ENCODE measurements around the gene FMO1. TPM values are rescaled to one million over a fixed set of nuclear protein-coding genes. Genes with fewer than 3 reads are reported as not detected.
"Not testable (repeated sequence)": the region's sequence is repeated elsewhere in the genome, so short reads cannot be mapped to it uniquely, and the experiment has no call there.

FMO1 gene
- total RNA-seq, 2 donors from 2014 or later = not detected

- Mint-ChIP-seq H3K4me1 (ENCODE audit: low read depth) (no peaks in the 10 kb centered on the region), H3K36me3 (ENCODE audit: insufficient read depth in 2 of 2) (no peaks in the 10 kb centered on the region), H3K27ac (no peak overlapping the region), H3K4me3 (no peak overlapping the region), H3K27me3 (ENCODE audit: low read depth) (peaks cover 41% of the 10 kb centered on the region), H3K9me3 (no peaks in the 10 kb centered on the region)
- no peak for ATAC-seq (replicated peaks in 1 of 2)
- no peak for DNase-seq
Measured at GRCh38 chr1:171270806-171271205, 22.5 kb downstream of the FMO1 start.

DNA sequence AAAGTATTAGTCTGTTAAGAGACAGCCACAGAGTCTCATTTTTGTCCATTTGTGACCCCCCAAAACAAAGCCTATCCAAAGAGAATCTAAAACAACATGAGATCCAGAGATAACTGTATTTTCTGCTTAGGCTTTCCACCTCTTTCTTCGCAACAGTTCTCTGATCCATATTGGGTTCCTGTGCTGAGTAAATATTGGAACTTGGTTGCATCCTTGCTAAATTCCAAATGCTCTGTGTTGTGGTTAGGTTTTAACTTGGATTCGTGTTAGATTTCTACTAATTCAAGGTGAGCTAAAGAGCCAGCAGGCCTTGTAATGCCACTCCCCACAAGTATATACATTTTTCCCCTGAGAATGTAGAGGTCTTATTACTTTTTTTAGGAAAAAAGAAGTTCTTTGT, 29.2 kb downstream of the FMO1 start:
- Mint-ChIP-seq H3K9me3 (no peaks in the 10 kb centered on the region), H3K4me1 (ENCODE audit: low read depth) (no peaks in the 10 kb centered on the region), H3K27ac (no peak overlapping the region), H3K36me3 (ENCODE audit: insufficient read depth in 2 of 2) (no peaks in the 10 kb centered on the region), H3K4me3 (no peak overlapping the region), H3K27me3 (ENCODE audit: low read depth) (peaks cover 18% of the 10 kb centered on the region)
- no peak for ATAC-seq (replicated peaks in 1 of 2)
- DNase-seq = no peak

- Mint-ChIP-seq H3K27ac (no peak overlapping the region), H3K4me1 (ENCODE audit: low read depth) (no peaks in the 10 kb centered on the region), H3K36me3 (ENCODE audit: insufficient read depth in 2 of 2) (no peaks in the 10 kb centered on the region), H3K4me3 (no peak overlapping the region), H3K27me3 (ENCODE audit: low read depth) (peaks cover 15% of the 10 kb centered on the region), H3K9me3 (no peaks in the 10 kb centered on the region)
- ATAC-seq (replicated peaks in 1 of 2) = no peak
- DNase-seq = no peak
Measured at GRCh38 chr1:171279234-171279633, 30.9 kb downstream of the FMO1 start.

DNA sequence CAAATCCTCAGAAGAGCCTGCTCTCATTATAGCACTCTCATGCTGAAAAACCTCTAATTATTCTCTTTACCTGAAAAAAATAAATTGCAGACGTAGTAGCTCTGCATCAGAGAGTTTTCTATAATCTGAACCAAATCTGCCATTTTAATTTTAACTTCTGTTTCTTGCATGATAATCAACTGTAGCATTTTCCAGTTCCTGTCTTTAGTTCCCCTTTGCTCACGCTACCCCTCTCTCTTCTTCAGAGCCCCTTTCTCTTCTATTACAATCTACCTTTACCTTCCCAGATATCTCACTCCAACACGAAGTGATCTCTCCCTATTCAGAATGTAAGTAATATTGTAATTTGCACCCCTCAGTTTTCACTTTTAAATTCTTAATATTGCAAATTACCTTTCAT, 31.4 kb downstream of the FMO1 start:
- H3K4me3 Mint-ChIP-seq = no peak overlapping the region
- H3K27ac Mint-ChIP-seq = no peak overlapping the region
- no peaks in the 10 kb centered on the region for H3K9me3 Mint-ChIP-seq
- ATAC-seq (replicated peaks in 1 of 2) (no peak), DNase-seq (no peak)
- no peaks in the 10 kb centered on the region for H3K36me3 Mint-ChIP-seq (ENCODE audit: insufficient read depth in 2 of 2)
- H3K4me1 Mint-ChIP-seq (ENCODE audit: low read depth) = no peaks in the 10 kb centered on the region
- H3K27me3 Mint-ChIP-seq (ENCODE audit: low read depth) = peaks cover 15% of the 10 kb centered on the region

DNA sequence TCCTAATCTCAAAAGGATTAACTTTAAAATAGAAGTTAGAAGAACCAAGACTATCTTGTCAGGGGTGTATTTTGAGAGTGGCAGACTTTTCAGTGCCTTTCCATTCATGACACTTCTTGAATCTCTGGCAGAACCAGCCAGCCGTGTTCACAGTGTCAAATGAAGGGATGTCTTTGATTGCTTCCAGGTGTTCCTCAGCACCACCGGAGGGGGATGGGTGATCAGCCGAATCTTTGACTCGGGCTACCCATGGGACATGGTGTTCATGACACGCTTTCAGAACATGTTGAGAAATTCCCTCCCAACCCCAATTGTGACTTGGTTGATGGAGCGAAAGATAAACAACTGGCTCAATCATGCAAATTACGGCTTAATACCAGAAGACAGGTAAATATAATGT, 32.3 kb downstream of the FMO1 start:
- H3K4me1 Mint-ChIP-seq (ENCODE audit: low read depth) = no peaks in the 10 kb centered on the region
- H3K9me3 Mint-ChIP-seq = no peaks in the 10 kb centered on the region
- H3K36me3 Mint-ChIP-seq (ENCODE audit: insufficient read depth in 2 of 2) = no peaks in the 10 kb centered on the region
- DNase-seq (no peak), ATAC-seq (replicated peaks in 1 of 2) (no peak)
- H3K27me3 Mint-ChIP-seq (ENCODE audit: low read depth) = peaks cover 20% of the 10 kb centered on the region
- H3K4me3 Mint-ChIP-seq = no peak overlapping the region
- H3K27ac Mint-ChIP-seq = no peak overlapping the region

- Mint-ChIP-seq H3K27ac (no peak overlapping the region), H3K9me3 (no peaks in the 10 kb centered on the region), H3K27me3 (ENCODE audit: low read depth) (peaks cover 27% of the 10 kb centered on the region), H3K4me1 (ENCODE audit: low read depth) (peaks cover 9% of the 10 kb centered on the region), H3K36me3 (ENCODE audit: insufficient read depth in 2 of 2) (no peaks in the 10 kb centered on the region), H3K4me3 (no peak overlapping the region)
- no peak for DNase-seq
- ATAC-seq (replicated peaks in 1 of 2) = no peak
Measured at GRCh38 chr1:171286032-171286705, 37.9 kb downstream of the FMO1 start.

- peaks cover 9% of the 10 kb centered on the region for H3K4me1 Mint-ChIP-seq (ENCODE audit: low read depth)
- no peak for DNase-seq
- H3K27ac Mint-ChIP-seq = no peak overlapping the region
- no peaks in the 10 kb centered on the region for H3K9me3 Mint-ChIP-seq
- no peak overlapping the region for H3K4me3 Mint-ChIP-seq
- ATAC-seq (replicated peaks in 1 of 2) = no peak
- no peaks in the 10 kb centered on the region for H3K36me3 Mint-ChIP-seq (ENCODE audit: insufficient read depth in 2 of 2)
- H3K27me3 Mint-ChIP-seq (ENCODE audit: low read depth) = peaks cover 15% of the 10 kb centered on the region
Measured at GRCh38 chr1:171290621-171291020, 42.3 kb downstream of the FMO1 start.

GRCh38 chr1:171292799-171293198, 44.5 kb downstream of the FMO1 start:
- no peak for DNase-seq
- H3K9me3 Mint-ChIP-seq = no peaks in the 10 kb centered on the region
- ATAC-seq (replicated peaks in 1 of 2) = no peak
- H3K27ac Mint-ChIP-seq = no peak overlapping the region
- H3K27me3 Mint-ChIP-seq (ENCODE audit: low read depth) = no peaks in the 10 kb centered on the region
- no peaks in the 10 kb centered on the region for H3K36me3 Mint-ChIP-seq (ENCODE audit: insufficient read depth in 2 of 2)
- H3K4me3 Mint-ChIP-seq = no peak overlapping the region
- no peaks in the 10 kb centered on the region for H3K4me1 Mint-ChIP-seq (ENCODE audit: low read depth)

- ATAC-seq (replicated peaks in 1 of 2); H3K36me3 Mint-ChIP-seq (ENCODE audit: insufficient read depth in 2 of 2); H3K27me3 Mint-ChIP-seq (ENCODE audit: low read depth); H3K27ac Mint-ChIP-seq; H3K4me1 Mint-ChIP-seq (ENCODE audit: low read depth); H3K9me3 Mint-ChIP-seq; H3K4me3 Mint-ChIP-seq; DNase-seq: not testable (repeated sequence)
Measured at GRCh38 chr1:171295383-171295782, 47.1 kb downstream of the FMO1 start.

DNA sequence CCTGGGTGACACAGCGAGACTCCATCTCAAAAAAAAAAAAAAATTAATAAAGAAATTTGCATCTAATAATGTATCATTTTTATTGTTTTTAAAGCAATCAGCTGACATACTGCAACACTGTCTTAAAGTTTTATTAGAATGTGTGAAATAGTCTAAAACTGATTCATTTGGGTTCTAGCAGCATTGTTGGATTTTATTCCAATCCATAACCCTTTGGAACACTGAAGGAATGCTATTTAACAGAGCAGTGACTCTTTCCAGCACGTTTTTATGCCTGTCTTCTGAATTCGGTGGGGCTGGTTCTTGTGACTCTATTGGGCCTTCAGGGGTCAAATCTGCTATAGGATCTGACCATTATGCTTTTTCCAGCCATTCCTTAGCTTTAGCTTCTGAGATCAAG, 47.5 kb downstream of the FMO1 start:
- H3K27ac Mint-ChIP-seq = no peak overlapping the region
- no peak for DNase-seq
- ATAC-seq (replicated peaks in 1 of 2) = no peak
- no peaks in the 10 kb centered on the region for H3K4me1 Mint-ChIP-seq (ENCODE audit: low read depth)
- H3K36me3 Mint-ChIP-seq (ENCODE audit: insufficient read depth in 2 of 2) = peaks cover 1 to 3% of the 10 kb centered on the region in 2 donors
- H3K27me3 Mint-ChIP-seq (ENCODE audit: low read depth) = peaks cover 8% of the 10 kb centered on the region
- H3K4me3 Mint-ChIP-seq = no peak overlapping the region
- peaks cover 6 to 8% of the 10 kb centered on the region in 2 donors for H3K9me3 Mint-ChIP-seq

- Mint-ChIP-seq H3K27ac (no peak overlapping the region), H3K4me3 (no peak overlapping the region), H3K9me3 (peaks cover 6 to 9% of the 10 kb centered on the region in 2 donors), H3K27me3 (ENCODE audit: low read depth) (peaks cover 8% of the 10 kb centered on the region), H3K36me3 (ENCODE audit: insufficient read depth in 2 of 2) (peaks cover 1 to 6% of the 10 kb centered on the region in 2 donors), H3K4me1 (ENCODE audit: low read depth) (no peaks in the 10 kb centered on the region)
- no peak for ATAC-seq (replicated peaks in 1 of 2)
- DNase-seq = no peak
Measured at GRCh38 chr1:171296897-171297296, 48.6 kb downstream of the FMO1 start.

DNA sequence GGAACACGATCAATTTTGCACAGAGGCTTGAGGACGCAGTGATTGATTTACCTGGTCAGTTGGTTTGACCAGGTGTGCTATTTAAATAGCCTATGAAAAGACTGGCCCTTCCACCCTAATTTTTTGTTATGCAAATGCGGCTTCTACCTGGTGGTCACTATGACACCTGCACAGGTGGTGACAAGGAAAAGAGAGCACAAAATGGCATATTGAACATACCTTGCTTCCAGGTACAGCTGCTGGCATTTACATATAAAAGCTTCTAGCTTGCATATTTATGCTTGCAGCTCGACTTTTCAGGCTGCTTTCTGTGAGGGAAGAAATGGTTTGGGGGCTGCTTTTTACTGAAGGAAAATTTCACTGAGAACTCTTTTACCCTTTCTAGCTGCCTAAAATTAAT, 50.4 kb downstream of the FMO1 start:
- Mint-ChIP-seq H3K4me3 (no peak overlapping the region), H3K4me1 (ENCODE audit: low read depth) (no peaks in the 10 kb centered on the region), H3K9me3 (peaks cover 6 to 14% of the 10 kb centered on the region in 2 donors), H3K27ac (no peak overlapping the region), H3K27me3 (ENCODE audit: low read depth) (peaks cover 13% of the 10 kb centered on the region), H3K36me3 (ENCODE audit: insufficient read depth in 2 of 2) (peaks cover 1 to 6% of the 10 kb centered on the region in 2 donors)
- no peak for ATAC-seq (replicated peaks in 1 of 2)
- no peak for DNase-seq

GRCh38 chr1:171299342-171299741, 51.0 kb downstream of the FMO1 start:
- Mint-ChIP-seq H3K36me3 (ENCODE audit: insufficient read depth in 2 of 2) (peaks cover 1 to 6% of the 10 kb centered on the region in 2 donors), H3K4me1 (ENCODE audit: low read depth) (no peaks in the 10 kb centered on the region), H3K9me3 (peaks cover 6 to 14% of the 10 kb centered on the region in 2 donors), H3K4me3 (no peak overlapping the region), H3K27ac (no peak overlapping the region), H3K27me3 (ENCODE audit: low read depth) (peaks cover 13% of the 10 kb centered on the region)
- DNase-seq (no peak), ATAC-seq (replicated peaks in 1 of 2) (no peak)

GRCh38 chr1:171300401-171300800, 52.1 kb downstream of the FMO1 start:
- ATAC-seq (replicated peaks in 1 of 2) (no peak), DNase-seq (no peak)
- H3K27me3 Mint-ChIP-seq (ENCODE audit: low read depth) = peaks cover 13% of the 10 kb centered on the region
- H3K4me3 Mint-ChIP-seq = no peak overlapping the region
- peaks cover 6 to 14% of the 10 kb centered on the region in 2 donors for H3K9me3 Mint-ChIP-seq
- peaks cover 1 to 6% of the 10 kb centered on the region in 2 donors for H3K36me3 Mint-ChIP-seq (ENCODE audit: insufficient read depth in 2 of 2)
- no peaks in the 10 kb centered on the region for H3K4me1 Mint-ChIP-seq (ENCODE audit: low read depth)
- H3K27ac Mint-ChIP-seq = no peak overlapping the region
